ENCODE measurements around the gene AIRE.

GRCh38 chr21:44320847-44321246 lies 35.2 kb downstream of the AIRE start:
- TF ChIP-seq POLR2A (IDR thresholded peaks at IDR 0.05; ENCODE audit: low read depth, low read length) (no peak), TAF1 (IDR thresholded peaks at IDR 0.05; ENCODE audit: borderline replicate concordance, low read depth, low read length) (no peak)
